Measurements from ENCODE around the gene CLIC1. TPM values are rescaled to one million over a fixed set of nuclear protein-coding genes. Genes with fewer than 3 reads are reported as not detected.
A peak's percentile ranks its signal among the peaks of the same experiment; 100 is the strongest.
"Not testable (repeated sequence)": the region's sequence is repeated elsewhere in the genome, so short reads cannot be mapped to it uniquely, and the experiment has no call there.

CLIC1 gene
- total RNA-seq, 1 experiment from 2014 or later = 432 TPM

DNA sequence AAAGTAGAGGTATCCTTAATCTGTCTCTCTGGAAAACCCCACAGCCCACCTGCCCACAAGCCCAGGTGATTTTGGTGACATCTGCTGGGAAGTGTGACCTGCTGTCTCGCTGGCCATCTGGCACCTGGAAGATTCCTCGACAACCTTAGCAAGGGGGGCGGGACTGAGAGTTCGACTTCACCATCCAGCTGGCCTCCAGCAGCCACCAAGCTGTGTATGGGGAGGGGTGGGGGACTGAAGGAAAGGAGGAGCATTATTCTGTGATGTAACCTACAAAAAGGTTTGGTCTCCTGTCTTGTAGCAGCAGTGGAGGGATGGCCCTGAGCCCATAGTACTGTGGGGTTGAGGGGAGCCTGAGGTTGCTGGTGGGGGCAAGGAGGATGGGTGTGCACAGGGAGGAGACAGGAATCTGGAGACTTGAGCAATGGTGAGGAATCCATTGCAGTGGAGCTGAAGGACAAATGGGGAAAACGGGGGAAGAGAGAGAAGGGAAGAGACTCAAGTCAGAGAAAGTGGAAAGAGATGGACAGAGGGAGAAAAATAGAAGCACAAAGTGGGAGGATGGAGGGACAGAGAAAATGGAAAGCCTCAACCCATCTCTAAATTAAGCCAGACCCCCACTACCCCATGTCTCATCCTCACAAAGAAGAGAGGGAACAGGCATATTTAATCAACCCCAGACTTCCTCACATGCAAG is 25.7 kb downstream of the CLIC1 start:
- H3K27ac ChIP-seq (ENCODE audit: low read depth, low read length) = no peak overlapping the region
- no peak overlapping the region for H2AFZ ChIP-seq (ENCODE audit: low read depth, low read length, poor library complexity, severe bottlenecking)
- no peaks in the 10 kb centered on the region for H3K27me3 ChIP-seq (ENCODE audit: insufficient read depth, low read length)
- ATAC-seq = no peak
- H3K9ac ChIP-seq (ENCODE audit: low read length) = no peak overlapping the region
- H4K20me1 ChIP-seq (ENCODE audit: insufficient read depth) = no peaks in the 10 kb centered on the region
- POLR2A ChIA-PET = no interaction called here
- no TSS peak for BruUV-seq (replicated peaks)
- TF ChIP-seq, protein P1, sequence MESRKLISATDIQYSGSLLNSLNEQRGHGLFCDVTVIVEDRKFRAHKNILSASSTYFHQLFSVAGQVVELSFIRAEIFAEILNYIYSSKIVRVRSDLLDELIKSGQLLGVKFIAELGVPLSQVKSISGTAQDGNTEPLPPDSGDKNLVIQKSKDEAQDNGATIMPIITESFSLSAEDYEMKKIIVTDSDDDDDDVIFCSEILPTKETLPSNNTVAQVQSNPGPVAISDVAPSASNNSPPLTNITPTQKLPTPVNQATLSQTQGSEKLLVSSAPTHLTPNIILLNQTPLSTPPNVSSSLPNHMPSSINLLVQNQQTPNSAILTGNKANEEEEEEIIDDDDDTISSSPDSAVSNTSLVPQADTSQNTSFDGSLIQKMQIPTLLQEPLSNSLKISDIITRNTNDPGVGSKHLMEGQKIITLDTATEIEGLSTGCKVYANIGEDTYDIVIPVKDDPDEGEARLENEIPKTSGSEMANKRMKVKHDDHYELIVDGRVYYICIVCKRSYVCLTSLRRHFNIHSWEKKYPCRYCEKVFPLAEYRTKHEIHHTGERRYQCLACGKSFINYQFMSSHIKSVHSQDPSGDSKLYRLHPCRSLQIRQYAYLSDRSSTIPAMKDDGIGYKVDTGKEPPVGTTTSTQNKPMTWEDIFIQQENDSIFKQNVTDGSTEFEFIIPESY (IDR thresholded peaks at IDR 0.05; ENCODE audit: extremely low read depth, insufficient replicate concordance, low read length) = no peak
- no peak for TF ChIP-seq EZH2 (IDR thresholded peaks at IDR 0.05)
- TF ChIP-seq SRF (IDR thresholded peaks at IDR 0.05; ENCODE audit: low read depth) = no peak
- no peak for TF ChIP-seq FOSL1 (IDR thresholded peaks at IDR 0.05; ENCODE audit: low read depth)
- TF ChIP-seq ZNF274 (IDR thresholded peaks at IDR 0.05; ENCODE audit: low read depth, low read length) = no peak
- no peak for TF ChIP-seq TCF7L2 (IDR thresholded peaks at IDR 0.05; ENCODE audit: borderline replicate concordance, extremely low read depth, insufficient read depth, insufficient read length)
- intact Hi-C loops (cut with micrococcal nuclease) = no loop called here
- H3K4me2 ChIP-seq (ENCODE audit: low read length) = peak overlapping the region; percentile 31; the same call in 1 of the 2 replicates
- H3K4me1 ChIP-seq (ENCODE audit: control insufficient read depth in 1 of 2, insufficient read depth in 2 of 2, low read length in 2 of 2) = peaks cover 13 to 24% of the 10 kb centered on the region in 2 experiments; a peak in 3 of 4 replicates
- H3K9me2 ChIP-seq (ENCODE audit: insufficient read depth) = no peaks in the 10 kb centered on the region
- no peaks in the 10 kb centered on the region for H3K79me2 ChIP-seq (ENCODE audit: insufficient read depth, low read length)
- CTCF ChIA-PET = no interaction called here
- DNase-seq (ENCODE audit: low read depth, low spot score) = no peak
- H3K4me3 ChIP-seq (replicated peaks in 1 of 2; ENCODE audit: low read depth in 1 of 2, low read length in 2 of 2) = no peak overlapping the region
- no peaks in the 10 kb centered on the region for H3K36me3 ChIP-seq (ENCODE audit: control insufficient read depth in 1 of 2, insufficient read depth in 2 of 2, low read length in 2 of 2)
- RAD21 ChIA-PET (ENCODE audit: low non-redundant PET in 1 of 2, low total read pairs in 2 of 2, uncharacterized antibody in 2 of 2, unreplicated experiment in 2 of 2) = interaction anchor here in 1 of 2 experiments (0.7 kb wide), 1 partner anchor 19 kb away, joined by 3 read pairs; no protein-coding TSS in a partner anchor
- H3K9me3 ChIP-seq (ENCODE audit: control insufficient read depth in 1 of 2, insufficient read depth in 1 of 2, low read depth in 1 of 2, low read length in 2 of 2) = no peaks in the 10 kb centered on the region

DNA sequence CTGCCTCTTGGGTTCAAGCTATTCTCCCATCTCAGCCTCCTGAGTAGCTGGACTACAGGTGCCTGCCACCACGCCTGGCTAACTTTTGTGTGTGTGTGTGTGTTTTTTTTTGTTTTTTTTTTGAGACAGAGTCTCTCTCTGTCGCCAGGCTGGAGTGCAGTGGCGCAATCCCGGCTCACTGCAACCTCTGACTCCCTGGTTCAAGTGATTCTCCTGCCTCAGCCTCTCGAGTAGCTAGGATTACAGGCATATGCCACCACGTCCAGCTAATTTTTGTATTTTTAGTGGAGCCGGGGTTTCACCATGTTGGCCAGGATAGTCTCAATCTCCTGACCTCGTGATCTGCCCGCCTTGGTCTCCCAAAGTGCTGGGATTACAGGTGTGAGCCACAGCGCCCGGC is 27.2 kb downstream of the CLIC1 start:
- H4K20me1 ChIP-seq (ENCODE audit: insufficient read depth); ATAC-seq; POLR2A ChIA-PET; H2AFZ ChIP-seq (ENCODE audit: low read depth, low read length, poor library complexity, severe bottlenecking); H3K9me2 ChIP-seq (ENCODE audit: insufficient read depth); intact Hi-C loops (cut with micrococcal nuclease); CTCF ChIA-PET; H3K4me2 ChIP-seq (ENCODE audit: low read length); H3K27ac ChIP-seq (ENCODE audit: low read depth, low read length); H3K79me2 ChIP-seq (ENCODE audit: insufficient read depth, low read length); H3K27me3 ChIP-seq (ENCODE audit: insufficient read depth, low read length); H3K9me3 ChIP-seq (ENCODE audit: control insufficient read depth in 1 of 2, insufficient read depth in 1 of 2, low read depth in 1 of 2, low read length in 2 of 2); H3K36me3 ChIP-seq (ENCODE audit: control insufficient read depth in 1 of 2, insufficient read depth in 2 of 2, low read length in 2 of 2); RAD21 ChIA-PET (ENCODE audit: low non-redundant PET in 1 of 2, low total read pairs in 2 of 2, uncharacterized antibody in 2 of 2, unreplicated experiment in 2 of 2); H3K4me3 ChIP-seq (replicated peaks in 1 of 2; ENCODE audit: low read depth in 1 of 2, low read length in 2 of 2); DNase-seq (ENCODE audit: low read depth, low spot score); BruUV-seq (replicated peaks); H3K9ac ChIP-seq (ENCODE audit: low read length): not testable (repeated sequence)
- H3K4me1 ChIP-seq (ENCODE audit: control insufficient read depth in 1 of 2, insufficient read depth in 2 of 2, low read length in 2 of 2) = peaks cover 8 to 20% of the 10 kb centered on the region in 2 experiments; a peak in 3 of 4 replicates

Measured in HCT116 (cell line).